Measurements from ENCODE around the gene NOTCH2.
"Not testable (repeated sequence)": the region's sequence is repeated elsewhere in the genome, so short reads cannot be mapped to it uniquely, and the experiment has no call there.

Gene NOTCH2

DNA sequence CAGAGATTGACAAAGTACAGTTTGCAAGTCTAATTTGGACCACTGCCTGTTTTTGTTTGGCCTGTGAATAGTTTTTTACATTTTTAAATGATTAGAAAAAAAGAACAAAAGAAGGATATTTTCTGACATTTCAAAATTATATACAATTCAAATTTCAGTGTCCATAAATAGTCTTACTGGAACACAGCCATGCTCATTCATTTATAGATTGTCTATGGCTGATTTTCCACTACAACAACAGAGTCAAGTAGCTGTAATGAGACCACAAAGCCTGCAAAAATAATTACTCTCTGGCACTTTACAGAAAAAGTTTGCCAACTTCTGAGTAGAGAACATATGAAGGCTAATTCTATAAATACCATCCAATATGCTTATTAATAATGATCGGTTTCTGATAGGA is 61.1 kb downstream of the NOTCH2 start:
- H3K36me3 ChIP-seq (ENCODE audit: insufficient read depth, low read length); H3K9me3 ChIP-seq (ENCODE audit: low read length): not testable (repeated sequence)

DNA sequence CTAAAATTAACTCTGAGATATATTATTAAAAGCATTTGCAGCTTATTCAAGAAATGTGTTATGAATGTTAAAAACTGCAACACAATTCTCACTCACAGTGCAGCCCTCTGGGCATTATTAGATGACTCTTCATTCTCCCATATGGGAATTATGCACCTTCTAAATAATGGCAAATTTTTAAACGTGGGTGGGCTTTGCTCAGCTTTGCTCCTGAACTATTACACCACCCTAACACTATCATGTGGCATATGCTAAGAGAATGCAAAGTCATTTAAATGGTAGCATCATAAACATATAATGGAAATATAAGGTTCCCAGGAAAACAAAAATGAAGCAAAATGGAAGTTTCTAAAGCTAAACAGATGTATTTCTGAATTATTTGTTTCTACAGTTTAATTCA is 61.6 kb downstream of the NOTCH2 start:
- H3K36me3 ChIP-seq (ENCODE audit: insufficient read depth, low read length); H3K4me1 ChIP-seq (ENCODE audit: insufficient read depth, low read length); H3K4me3 ChIP-seq (ENCODE audit: low read length); H3K9me3 ChIP-seq (ENCODE audit: low read length); H3K27me3 ChIP-seq (ENCODE audit: insufficient read depth, low read length); H2AFZ ChIP-seq (ENCODE audit: low read depth, low read length): not testable (repeated sequence)

More for the DNA sequence above, 61.1 kb downstream of the NOTCH2 start:
- H3K27me3 ChIP-seq (ENCODE audit: insufficient read depth, low read length); H3K4me1 ChIP-seq (ENCODE audit: insufficient read depth, low read length); H3K4me3 ChIP-seq (ENCODE audit: low read length); H2AFZ ChIP-seq (ENCODE audit: low read depth, low read length): not testable (repeated sequence)

DNA sequence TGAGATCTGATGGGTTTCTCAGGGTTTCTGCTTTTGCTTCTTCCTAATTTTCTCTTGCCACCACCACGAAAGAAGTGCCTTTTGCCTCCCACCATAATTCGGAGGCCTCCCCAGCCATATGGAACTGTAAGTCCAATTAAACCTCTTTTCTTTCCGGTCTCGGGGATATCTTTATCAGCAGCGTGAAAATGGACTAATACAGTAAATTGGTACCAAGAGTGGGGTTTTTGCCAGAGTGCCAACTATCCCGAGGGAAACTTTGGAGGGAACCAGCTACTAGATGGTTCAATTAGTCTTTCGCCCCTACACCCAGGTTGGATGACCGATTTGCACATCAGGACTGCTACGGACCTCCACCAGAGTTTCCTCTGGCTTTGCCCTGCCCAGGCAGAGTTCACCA is 68.4 kb downstream of the NOTCH2 start:
- H3K27me3 ChIP-seq (ENCODE audit: insufficient read depth, low read length); H3K9me3 ChIP-seq (ENCODE audit: low read length); H3K36me3 ChIP-seq (ENCODE audit: insufficient read depth, low read length); H2AFZ ChIP-seq (ENCODE audit: low read depth, low read length); H3K4me3 ChIP-seq (ENCODE audit: low read length); H3K4me1 ChIP-seq (ENCODE audit: insufficient read depth, low read length): not testable (repeated sequence)

DNA sequence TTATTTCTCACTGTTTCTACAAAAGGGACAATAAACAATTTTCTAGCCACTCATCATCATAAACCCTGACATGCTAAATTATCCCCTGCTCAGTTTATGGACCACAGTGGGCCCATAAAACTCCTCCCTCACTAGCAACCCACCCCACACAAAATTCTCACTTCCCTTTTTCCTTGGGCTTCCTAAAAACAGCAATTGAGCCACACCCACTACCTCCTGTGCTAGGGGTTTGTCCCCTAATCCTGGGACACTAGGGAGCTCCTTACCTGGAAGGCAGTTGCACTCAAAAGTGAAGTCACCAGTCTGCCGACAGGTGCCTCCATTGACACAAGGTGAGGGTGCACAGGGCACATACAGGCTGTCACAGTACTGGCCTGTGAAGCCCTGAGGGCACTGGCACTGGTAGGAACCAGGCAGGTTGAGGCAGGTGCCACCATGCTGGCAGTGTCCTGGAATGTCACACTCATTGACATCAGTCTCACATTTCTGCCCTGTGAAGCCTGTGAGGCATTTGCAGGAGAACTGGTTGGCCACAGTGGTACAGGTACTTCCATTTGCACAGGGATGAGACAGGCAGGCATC is 72.6 kb downstream of the NOTCH2 start:
- not testable (repeated sequence) for H3K4me3 ChIP-seq (ENCODE audit: low read length); H2AFZ ChIP-seq (ENCODE audit: low read depth, low read length); H3K27me3 ChIP-seq (ENCODE audit: insufficient read depth, low read length); H3K4me1 ChIP-seq (ENCODE audit: insufficient read depth, low read length); H3K9me3 ChIP-seq (ENCODE audit: low read length); H3K36me3 ChIP-seq (ENCODE audit: insufficient read depth, low read length)

DNA sequence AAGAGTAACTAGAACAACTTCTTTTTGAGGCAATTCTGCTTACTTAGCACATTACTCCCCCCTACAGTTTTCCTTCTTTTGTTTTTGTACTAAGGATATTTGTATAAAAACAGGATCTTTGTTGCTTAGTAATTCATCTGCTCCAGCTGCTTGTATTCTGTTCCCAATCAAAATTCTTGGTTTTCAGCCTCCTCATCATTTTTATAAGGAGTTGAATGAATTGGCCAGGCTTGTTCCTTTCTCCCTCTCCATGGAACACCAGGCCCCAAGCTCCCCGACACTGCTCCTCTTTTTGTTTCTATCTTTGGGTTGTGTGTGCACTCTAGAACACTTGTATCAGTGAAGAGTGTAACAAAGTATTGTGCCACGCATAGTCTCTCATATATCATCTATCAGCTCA is 73.5 kb downstream of the NOTCH2 start:
- not testable (repeated sequence) for H2AFZ ChIP-seq (ENCODE audit: low read depth, low read length); H3K4me1 ChIP-seq (ENCODE audit: insufficient read depth, low read length); H3K9me3 ChIP-seq (ENCODE audit: low read length); H3K4me3 ChIP-seq (ENCODE audit: low read length); H3K36me3 ChIP-seq (ENCODE audit: insufficient read depth, low read length); H3K27me3 ChIP-seq (ENCODE audit: insufficient read depth, low read length)

DNA sequence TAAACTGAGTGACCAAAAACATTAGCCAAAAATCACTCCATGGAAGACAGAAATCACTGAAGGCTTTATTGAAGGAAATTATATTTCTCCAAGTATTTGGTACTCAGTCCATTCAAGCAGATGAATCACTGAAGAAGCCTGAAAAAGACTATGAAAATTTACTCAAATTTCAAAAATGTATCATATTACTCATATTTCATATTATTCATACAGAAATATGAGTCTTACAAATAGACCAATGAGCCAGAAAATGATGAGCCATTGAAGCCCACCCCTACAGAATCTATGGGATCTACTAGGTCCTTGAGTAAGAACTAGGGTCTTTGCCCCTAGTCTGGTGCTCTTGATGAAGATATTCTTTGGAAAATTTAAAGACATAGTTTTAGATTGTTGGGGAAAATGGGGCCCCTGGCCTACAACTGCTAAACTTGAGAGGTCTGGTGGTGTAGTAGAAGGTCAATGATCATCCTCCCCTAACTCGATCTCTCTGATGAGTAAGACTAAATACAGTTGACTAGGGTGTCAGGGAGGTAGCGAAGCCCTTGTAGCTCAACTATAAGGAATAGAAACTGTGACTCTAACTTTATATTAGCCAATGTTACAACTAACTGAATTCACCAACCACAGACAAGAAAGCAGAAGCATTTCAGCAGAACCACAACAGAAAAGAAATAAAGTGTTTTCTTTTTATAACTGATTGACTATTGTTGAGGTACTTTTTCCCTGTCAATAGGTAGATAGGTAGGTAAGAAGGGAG is 81.0 kb downstream of the NOTCH2 start:
- no peak overlapping the region for H2AFZ ChIP-seq (ENCODE audit: low read depth, low read length)
- no peaks in the 10 kb centered on the region for H3K27me3 ChIP-seq (ENCODE audit: insufficient read depth, low read length)
- H3K4me1 ChIP-seq (ENCODE audit: insufficient read depth, low read length), result no peaks in the 10 kb centered on the region
- no peak overlapping the region for H3K4me3 ChIP-seq (ENCODE audit: low read length)
- H3K9me3 ChIP-seq (ENCODE audit: low read length), result no peaks in the 10 kb centered on the region
- H3K36me3 ChIP-seq (ENCODE audit: insufficient read depth, low read length), result peaks cover 8% of the 10 kb centered on the region

DNA sequence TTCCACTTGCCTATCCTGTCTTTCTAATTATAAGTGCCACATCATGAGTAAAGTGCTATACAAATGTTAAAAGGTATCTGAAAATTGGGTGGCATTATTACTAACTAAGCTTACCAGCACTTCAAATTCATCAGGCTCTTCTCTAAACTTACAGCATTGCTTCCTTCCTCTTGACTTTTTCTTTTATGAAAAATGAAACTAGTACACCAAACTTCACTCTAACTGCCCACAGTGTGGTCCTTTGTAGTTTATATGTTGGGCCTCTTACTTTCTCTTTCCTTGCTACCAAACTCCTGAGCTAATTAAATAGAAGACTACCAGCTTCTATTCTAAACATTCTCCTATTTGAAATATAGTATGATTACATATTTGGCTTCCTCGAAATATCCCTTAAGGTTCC is 81.8 kb downstream of the NOTCH2 start:
- no peak overlapping the region for H3K4me3 ChIP-seq (ENCODE audit: low read length)
- no peaks in the 10 kb centered on the region for H3K9me3 ChIP-seq (ENCODE audit: low read length)

DNA sequence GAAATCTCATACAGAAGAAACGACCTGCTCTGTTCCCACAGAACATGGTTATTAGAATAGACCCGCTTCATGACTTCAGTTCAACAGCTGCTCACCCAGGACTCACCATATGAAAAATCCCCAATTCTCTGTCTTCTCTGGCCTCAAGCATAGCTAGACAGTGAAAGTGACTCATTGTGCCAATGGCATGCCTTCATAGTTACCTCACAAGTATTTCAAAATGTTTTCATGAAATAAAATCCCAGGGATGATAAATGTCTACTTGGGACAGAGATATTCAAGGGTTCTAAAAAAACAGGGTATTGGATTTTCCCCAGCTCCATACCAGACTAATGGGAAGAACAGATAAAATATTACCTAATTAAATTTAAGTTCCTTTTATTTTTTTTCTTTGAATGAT is 82.3 kb downstream of the NOTCH2 start:
- H3K36me3 ChIP-seq (ENCODE audit: insufficient read depth, low read length), result peaks cover 8% of the 10 kb centered on the region
- no peaks in the 10 kb centered on the region for H3K4me1 ChIP-seq (ENCODE audit: insufficient read depth, low read length)
- no peak overlapping the region for H3K4me3 ChIP-seq (ENCODE audit: low read length)
- H3K27me3 ChIP-seq (ENCODE audit: insufficient read depth, low read length), result no peaks in the 10 kb centered on the region
- H3K9me3 ChIP-seq (ENCODE audit: low read length), result no peaks in the 10 kb centered on the region
- H2AFZ ChIP-seq (ENCODE audit: low read depth, low read length), result no peak overlapping the region

More for the DNA sequence above, 81.8 kb downstream of the NOTCH2 start:
- Histone ChIP-seq H2AFZ (ENCODE audit: low read depth, low read length) (no peak overlapping the region), H3K36me3 (ENCODE audit: insufficient read depth, low read length) (peaks cover 8% of the 10 kb centered on the region), H3K4me1 (ENCODE audit: insufficient read depth, low read length) (no peaks in the 10 kb centered on the region), H3K27me3 (ENCODE audit: insufficient read depth, low read length) (no peaks in the 10 kb centered on the region)

DNA sequence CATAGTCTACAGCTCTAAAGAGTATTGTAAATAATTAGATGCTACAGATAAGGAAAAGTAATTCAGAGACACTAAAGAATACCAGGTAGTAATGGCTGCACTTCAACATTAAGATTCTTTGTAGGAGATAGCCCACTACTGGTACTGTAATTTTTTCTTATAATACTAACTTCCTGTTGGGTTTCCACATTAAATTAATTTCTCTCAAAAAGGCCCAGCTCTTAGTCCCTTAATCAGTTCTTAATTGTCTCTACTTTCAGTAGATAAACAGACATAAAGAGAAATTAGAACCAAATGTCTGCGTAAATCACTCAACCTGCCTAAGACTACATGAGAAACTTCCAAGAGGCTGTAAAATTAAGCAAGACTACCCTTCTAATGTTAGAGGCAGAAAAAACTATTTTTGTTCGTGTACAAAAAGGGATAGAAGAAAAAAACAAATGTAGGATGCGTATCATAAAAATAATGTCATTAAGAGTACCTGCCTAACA is 83.4 kb downstream of the NOTCH2 start:
- H3K4me1 ChIP-seq (ENCODE audit: insufficient read depth, low read length), result no peaks in the 10 kb centered on the region
- H3K9me3 ChIP-seq (ENCODE audit: low read length), result no peaks in the 10 kb centered on the region
- H2AFZ ChIP-seq (ENCODE audit: low read depth, low read length), result no peak overlapping the region
- H3K4me3 ChIP-seq (ENCODE audit: low read length), result no peak overlapping the region
- no peaks in the 10 kb centered on the region for H3K27me3 ChIP-seq (ENCODE audit: insufficient read depth, low read length)
- peaks cover 8% of the 10 kb centered on the region for H3K36me3 ChIP-seq (ENCODE audit: insufficient read depth, low read length)

DNA sequence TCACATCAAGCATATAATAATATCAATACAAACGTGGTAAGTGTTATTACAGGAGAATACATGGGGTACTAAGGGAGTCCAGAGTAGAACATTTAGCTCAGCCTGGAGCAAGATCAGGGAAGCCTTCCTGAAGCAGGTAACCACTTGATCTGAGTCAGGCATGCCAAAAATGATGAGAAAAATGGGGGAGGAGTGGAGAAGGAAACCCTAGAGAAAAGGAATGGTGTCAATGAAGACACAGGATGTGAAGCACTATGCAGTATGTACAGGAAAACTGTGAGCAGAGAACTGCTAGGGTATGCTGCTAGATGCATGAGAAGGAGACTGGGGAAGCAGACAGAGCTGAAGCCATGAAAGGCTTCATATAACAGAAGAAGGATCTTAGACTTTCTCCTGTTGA is 84.7 kb downstream of the NOTCH2 start:
- H3K36me3 ChIP-seq (ENCODE audit: insufficient read depth, low read length), result peaks cover 8% of the 10 kb centered on the region

DNA sequence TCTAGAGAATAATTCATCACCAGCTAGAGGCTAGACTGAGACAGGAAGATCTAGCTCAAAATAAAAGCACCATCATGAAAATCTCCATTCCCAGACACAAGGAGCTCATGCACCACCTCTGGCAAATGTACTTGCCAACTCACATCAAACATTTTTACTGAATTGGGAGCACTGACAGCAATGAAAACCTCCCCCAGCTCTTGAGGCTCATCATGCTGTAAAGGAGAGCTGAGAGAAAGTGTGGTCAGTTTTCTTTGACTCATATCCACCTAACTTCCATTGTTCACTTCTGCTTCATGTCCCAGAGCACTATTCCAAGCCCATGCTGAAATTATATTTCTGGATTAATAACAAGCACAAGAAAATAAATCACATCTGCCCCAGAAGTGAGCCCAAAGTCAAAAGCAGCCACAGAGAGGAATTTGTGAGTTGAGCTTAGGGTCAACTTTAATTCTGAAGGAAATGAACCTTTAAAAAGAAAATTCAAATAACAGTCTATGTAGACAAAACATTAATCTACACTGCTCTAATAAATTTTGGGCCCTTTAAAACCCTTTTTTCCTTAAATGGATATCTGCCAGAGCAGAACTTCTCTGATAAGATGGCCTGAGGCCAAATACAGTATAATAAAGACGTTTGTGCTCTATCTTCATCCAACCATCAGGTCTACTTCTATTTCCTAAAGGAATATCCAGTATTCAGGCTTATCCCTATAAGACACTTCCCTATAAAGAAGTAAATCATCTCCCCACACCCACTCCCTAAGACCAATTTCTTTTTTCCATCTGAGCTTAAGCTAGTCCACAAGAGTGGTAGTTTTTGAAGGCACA is 87.3 kb downstream of the NOTCH2 start:
- Histone ChIP-seq H3K36me3 (ENCODE audit: insufficient read depth, low read length) (peaks cover 8% of the 10 kb centered on the region), H2AFZ (ENCODE audit: low read depth, low read length) (no peak overlapping the region), H3K4me1 (ENCODE audit: insufficient read depth, low read length) (no peaks in the 10 kb centered on the region), H3K27me3 (ENCODE audit: insufficient read depth, low read length) (no peaks in the 10 kb centered on the region), H3K4me3 (ENCODE audit: low read length) (no peak overlapping the region), H3K9me3 (ENCODE audit: low read length) (no peaks in the 10 kb centered on the region)

More for the DNA sequence above, 84.7 kb downstream of the NOTCH2 start:
- Histone ChIP-seq H3K4me1 (ENCODE audit: insufficient read depth, low read length) (no peaks in the 10 kb centered on the region), H3K9me3 (ENCODE audit: low read length) (no peaks in the 10 kb centered on the region), H3K4me3 (ENCODE audit: low read length) (no peak overlapping the region), H3K27me3 (ENCODE audit: insufficient read depth, low read length) (no peaks in the 10 kb centered on the region), H2AFZ (ENCODE audit: low read depth, low read length) (no peak overlapping the region)

DNA sequence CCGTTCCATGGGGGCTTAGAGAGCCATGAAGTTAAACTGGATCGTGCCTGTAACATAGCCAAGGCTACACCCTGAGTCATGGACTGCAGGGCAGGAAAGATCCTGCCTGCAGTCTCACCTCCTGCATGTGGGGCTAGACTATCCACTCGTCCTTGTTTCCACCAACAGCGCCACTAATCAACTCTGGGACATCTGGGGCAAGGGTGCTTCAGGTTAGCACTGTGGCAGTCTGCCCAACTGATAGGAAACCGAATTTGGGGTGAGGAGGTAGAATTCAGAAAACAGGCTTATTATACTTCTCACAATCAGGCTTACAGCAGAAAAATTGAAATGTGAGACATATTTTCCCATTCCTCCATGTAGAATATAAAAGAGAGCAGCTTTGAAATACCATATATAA is 88.0 kb downstream of the NOTCH2 start:
- Histone ChIP-seq H3K36me3 (ENCODE audit: insufficient read depth, low read length) (peaks cover 8% of the 10 kb centered on the region), H3K4me3 (ENCODE audit: low read length) (no peak overlapping the region), H3K9me3 (ENCODE audit: low read length) (no peaks in the 10 kb centered on the region)

DNA sequence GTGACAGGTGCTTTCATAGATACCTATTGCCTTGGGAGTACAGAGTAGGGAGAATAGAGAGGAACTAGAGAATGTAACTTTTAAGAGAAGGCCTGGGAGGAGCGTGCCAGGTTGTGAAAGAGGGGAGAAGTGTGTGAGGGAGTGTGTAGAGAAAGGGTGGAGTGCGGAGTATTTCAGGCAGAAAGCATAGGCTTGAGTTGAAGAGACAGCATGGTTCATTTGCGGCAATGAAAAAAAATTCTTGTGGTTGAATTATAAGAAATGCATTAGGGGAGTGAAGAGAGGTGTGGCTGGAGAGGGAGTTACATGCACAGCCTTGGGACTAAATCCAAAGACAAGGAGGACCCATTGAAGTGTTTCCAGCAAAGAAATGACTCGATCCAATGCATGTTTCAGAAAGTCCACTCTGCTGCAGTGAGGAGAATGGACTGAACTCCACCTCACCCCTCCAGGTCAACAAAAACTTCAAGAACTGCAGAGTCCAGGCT is 91.4 kb downstream of the NOTCH2 start:
- H3K27me3 ChIP-seq (ENCODE audit: insufficient read depth, low read length), result no peaks in the 10 kb centered on the region

More for the DNA sequence above, 88.0 kb downstream of the NOTCH2 start:
- Histone ChIP-seq H3K4me1 (ENCODE audit: insufficient read depth, low read length) (no peaks in the 10 kb centered on the region), H3K27me3 (ENCODE audit: insufficient read depth, low read length) (no peaks in the 10 kb centered on the region), H2AFZ (ENCODE audit: low read depth, low read length) (no peak overlapping the region)

More for the DNA sequence above, 91.4 kb downstream of the NOTCH2 start:
- Histone ChIP-seq H3K4me3 (ENCODE audit: low read length) (no peak overlapping the region), H3K9me3 (ENCODE audit: low read length) (no peaks in the 10 kb centered on the region), H2AFZ (ENCODE audit: low read depth, low read length) (no peak overlapping the region), H3K4me1 (ENCODE audit: insufficient read depth, low read length) (no peaks in the 10 kb centered on the region), H3K36me3 (ENCODE audit: insufficient read depth, low read length) (no peaks in the 10 kb centered on the region)
